B cell (primary cell): ENCODE measurements around the gene ATP1B3.

ENCODE experiments used
- EZH2 ChIP-seq: IDR thresholded peaks from 2 replicates; pipeline ENCODE4 v1.6.1; 2012; ENCODE audit warnings: borderline replicate concordance, low read depth, mild to moderate bottlenecking, moderate library complexity, low read length; ENCODE audit not compliant: insufficient read depth, poor library complexity, severe bottlenecking
- TF ChIP-seq, protein P1 (sequence below): fragments of 200-600 bp; IDR thresholded peaks from one replicate; pipeline ENCODE4 v1.8.0; 2022; ENCODE audit warnings: antibody characterized with exemption, mild to moderate bottlenecking

GRCh38 chr3:141942006-141942405 lies 65.6 kb downstream of the ATP1B3 start:
- TF ChIP-seq, protein P1, sequence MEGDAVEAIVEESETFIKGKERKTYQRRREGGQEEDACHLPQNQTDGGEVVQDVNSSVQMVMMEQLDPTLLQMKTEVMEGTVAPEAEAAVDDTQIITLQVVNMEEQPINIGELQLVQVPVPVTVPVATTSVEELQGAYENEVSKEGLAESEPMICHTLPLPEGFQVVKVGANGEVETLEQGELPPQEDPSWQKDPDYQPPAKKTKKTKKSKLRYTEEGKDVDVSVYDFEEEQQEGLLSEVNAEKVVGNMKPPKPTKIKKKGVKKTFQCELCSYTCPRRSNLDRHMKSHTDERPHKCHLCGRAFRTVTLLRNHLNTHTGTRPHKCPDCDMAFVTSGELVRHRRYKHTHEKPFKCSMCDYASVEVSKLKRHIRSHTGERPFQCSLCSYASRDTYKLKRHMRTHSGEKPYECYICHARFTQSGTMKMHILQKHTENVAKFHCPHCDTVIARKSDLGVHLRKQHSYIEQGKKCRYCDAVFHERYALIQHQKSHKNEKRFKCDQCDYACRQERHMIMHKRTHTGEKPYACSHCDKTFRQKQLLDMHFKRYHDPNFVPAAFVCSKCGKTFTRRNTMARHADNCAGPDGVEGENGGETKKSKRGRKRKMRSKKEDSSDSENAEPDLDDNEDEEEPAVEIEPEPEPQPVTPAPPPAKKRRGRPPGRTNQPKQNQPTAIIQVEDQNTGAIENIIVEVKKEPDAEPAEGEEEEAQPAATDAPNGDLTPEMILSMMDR, result no peak
- TF ChIP-seq EZH2, result no peak
